ENCODE data around the gene TMEM59L.

The TMEM59L gene

GRCh38 chr19:18660051-18660910 lies 47.6 kb downstream of the TMEM59L start:
- no peak for FAIRE-seq

GRCh38 chr19:18660939-18661670 lies 48.4 kb downstream of the TMEM59L start:
- no peak for FAIRE-seq

GRCh38 chr19:18662972-18663732 lies 50.5 kb downstream of the TMEM59L start:
- no peak for FAIRE-seq

- no peak for FAIRE-seq
Observed at GRCh38 chr19:18663940-18664530, 51.4 kb downstream of the TMEM59L start.

- FAIRE-seq, result no peak
Observed at GRCh38 chr19:18665771-18666202, 53.1 kb downstream of the TMEM59L start.

GRCh38 chr19:18666317-18666716 lies 53.6 kb downstream of the TMEM59L start:
- FAIRE-seq, result no peak

- no peak for FAIRE-seq
Observed at GRCh38 chr19:18666784-18667183, 54.1 kb downstream of the TMEM59L start.

- FAIRE-seq, result no peak
Observed at GRCh38 chr19:18667531-18668251, 55.0 kb downstream of the TMEM59L start.

- no peak for FAIRE-seq
Observed at GRCh38 chr19:18668252-18668631, 55.6 kb downstream of the TMEM59L start.

GRCh38 chr19:18668744-18669523 lies 56.3 kb downstream of the TMEM59L start:
- FAIRE-seq, result no peak

- FAIRE-seq, result no peak
Observed at GRCh38 chr19:18669524-18669817, 56.8 kb downstream of the TMEM59L start.

GRCh38 chr19:18669883-18670282 lies 57.2 kb downstream of the TMEM59L start:
- no peak for FAIRE-seq

GRCh38 chr19:18670312-18670711 lies 57.6 kb downstream of the TMEM59L start:
- no peak for FAIRE-seq
